Ishikawa (cell line): ENCODE results near the gene MARCHF11.

Experiments
- CEBPB ChIP-seq: IDR thresholded peaks from 2 replicates; pipeline ENCODE4 v1.6.1; 2012
- CREB1 ChIP-seq: IDR thresholded peaks from 2 replicates; pipeline ENCODE4 v1.6.1; 2012; ENCODE audit warnings: low read depth
- EGR1 ChIP-seq: IDR thresholded peaks from 2 replicates; pipeline ENCODE4 v1.6.1; 2012
- EP300 ChIP-seq: IDR thresholded peaks from 2 replicates; pipeline ENCODE4 v1.6.1; 2012; ENCODE audit warnings: borderline replicate concordance
- FOXM1 ChIP-seq: IDR thresholded peaks from 2 replicates; pipeline ENCODE4 v1.6.1; 2012; ENCODE audit warnings: low read depth, borderline replicate concordance
- NFIC ChIP-seq: IDR thresholded peaks from 2 replicates; pipeline ENCODE4 v1.6.1; 2012
- RAD21 ChIP-seq: IDR thresholded peaks from 2 replicates; pipeline ENCODE4 v1.6.1; 2012; ENCODE audit warnings: low read depth
- TAF1 ChIP-seq: IDR thresholded peaks from 2 replicates; pipeline ENCODE4 v1.6.1; 2012; ENCODE audit warnings: low read depth, mild to moderate bottlenecking
- TCF12 ChIP-seq: IDR thresholded peaks from 2 replicates; pipeline ENCODE4 v1.6.1; 2012; ENCODE audit warnings: low read depth
- TEAD4 ChIP-seq: IDR thresholded peaks from 2 replicates; pipeline ENCODE4 v1.6.1; 2012
- YY1 ChIP-seq: IDR thresholded peaks from 2 replicates; pipeline ENCODE4 v1.6.1; 2012; ENCODE audit warnings: low read depth
- ZBTB7A ChIP-seq: IDR thresholded peaks from 2 replicates; pipeline ENCODE4 v1.6.1; 2012; ENCODE audit warnings: low read depth
- TF ChIP-seq, protein P1 (sequence below): IDR thresholded peaks from 2 replicates; pipeline ENCODE4 v1.6.1; 2012
- TF ChIP-seq, protein P2 (sequence below): IDR thresholded peaks from 2 replicates; pipeline ENCODE4 v1.6.1; 2012; ENCODE audit warnings: low read depth, mild to moderate bottlenecking
- TF ChIP-seq, protein P3 (sequence below): IDR thresholded peaks from 2 replicates; pipeline ENCODE4 v1.6.1; 2012

The MARCHF11 gene

DNA sequence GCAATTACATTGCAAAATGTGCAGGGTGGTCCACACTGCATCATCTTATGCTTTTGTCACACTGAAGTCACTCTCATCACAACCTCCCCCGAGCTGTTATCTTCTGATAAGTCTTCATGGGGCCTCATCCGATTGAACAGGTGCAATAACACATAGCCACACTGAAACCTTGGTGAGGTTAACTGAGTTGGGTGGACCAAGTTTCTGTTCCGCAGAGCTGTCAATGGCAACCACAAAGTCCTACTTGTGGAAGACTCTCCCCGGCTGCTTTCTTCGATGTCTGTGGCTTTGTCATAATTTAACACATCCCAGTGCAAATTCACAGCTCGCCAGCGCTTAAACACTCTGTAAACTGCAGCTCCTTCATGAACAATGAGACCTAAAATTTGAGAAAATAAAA lies 112.2 kb downstream of the MARCHF11 start:
- TF ChIP-seq, protein P1, sequence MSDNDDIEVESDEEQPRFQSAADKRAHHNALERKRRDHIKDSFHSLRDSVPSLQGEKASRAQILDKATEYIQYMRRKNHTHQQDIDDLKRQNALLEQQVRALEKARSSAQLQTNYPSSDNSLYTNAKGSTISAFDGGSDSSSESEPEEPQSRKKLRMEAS: no peak
- TF ChIP-seq EP300: no peak
- TF ChIP-seq EGR1: no peak
- no peak for TF ChIP-seq TCF12
- TF ChIP-seq NFIC: no peak

DNA sequence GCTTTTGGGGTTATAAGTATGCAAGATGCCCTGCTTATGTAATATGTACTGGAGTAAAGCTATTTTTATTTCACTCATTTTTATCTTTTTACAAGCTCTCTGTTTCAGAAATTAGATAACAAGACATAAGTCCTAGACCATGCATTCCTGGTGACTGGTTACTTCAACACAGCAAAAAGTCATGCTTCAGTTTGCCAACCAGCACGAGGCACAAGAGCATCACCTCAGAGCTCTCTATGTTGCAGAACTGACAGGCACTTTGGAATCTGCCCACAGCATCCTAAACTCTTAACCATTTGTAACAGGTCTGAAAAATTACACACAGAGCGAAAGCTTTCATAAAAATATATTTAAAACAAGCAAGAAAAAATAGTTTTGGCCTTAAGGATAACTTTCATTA lies 112.8 kb downstream of the MARCHF11 start:
- TF ChIP-seq TAF1: no peak
- TF ChIP-seq RAD21: no peak
- TF ChIP-seq YY1: no peak
- no peak for TF ChIP-seq NFIC
- TF ChIP-seq EP300: no peak

DNA sequence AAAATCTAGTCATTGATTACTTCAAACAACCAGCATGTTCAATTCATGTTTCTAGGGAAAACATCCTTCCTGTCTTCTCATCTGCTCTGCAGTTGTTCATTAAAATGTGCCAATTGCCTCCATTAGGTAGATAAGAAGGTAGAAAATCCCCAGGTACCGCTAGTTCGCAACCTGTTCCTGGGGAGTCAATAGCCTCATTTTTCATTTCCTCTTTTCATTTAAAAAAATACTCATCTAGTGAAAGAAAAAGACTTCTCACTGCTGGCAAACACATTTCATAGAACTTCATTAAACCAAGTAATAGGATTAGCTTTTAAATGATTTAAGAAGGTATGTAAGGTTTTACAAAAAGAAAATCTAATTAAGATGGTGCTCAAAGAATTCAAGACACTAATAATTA lies 113.3 kb downstream of the MARCHF11 start:
- TF ChIP-seq CREB1 (no peak), EGR1 (no peak), NFIC (no peak), RAD21 (no peak), EP300 (no peak), TCF12 (no peak), TAF1 (no peak)
- TF ChIP-seq, protein P1: no peak

DNA sequence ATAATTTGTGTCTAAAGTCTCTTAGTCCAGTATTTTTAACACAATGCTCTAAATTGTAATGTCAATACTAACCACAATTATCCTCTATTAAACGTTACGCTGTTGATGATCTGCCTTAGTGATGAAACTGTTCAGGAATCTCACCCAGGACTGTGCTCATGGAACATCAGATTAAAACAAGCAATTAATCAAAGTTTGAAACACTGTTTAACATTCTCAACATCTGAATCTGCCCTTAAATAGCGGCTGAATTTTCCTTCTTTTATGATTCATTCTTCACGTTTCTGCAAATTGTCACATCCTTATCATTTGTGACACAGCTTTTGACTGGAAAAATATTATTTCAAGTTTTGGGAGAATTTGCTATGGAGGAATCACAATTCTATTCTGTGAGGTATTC lies 113.8 kb downstream of the MARCHF11 start:
- TF ChIP-seq TAF1: no peak
- TF ChIP-seq CREB1: no peak
- no peak for TF ChIP-seq YY1
- no peak for TF ChIP-seq FOXM1
- TF ChIP-seq, protein P2, sequence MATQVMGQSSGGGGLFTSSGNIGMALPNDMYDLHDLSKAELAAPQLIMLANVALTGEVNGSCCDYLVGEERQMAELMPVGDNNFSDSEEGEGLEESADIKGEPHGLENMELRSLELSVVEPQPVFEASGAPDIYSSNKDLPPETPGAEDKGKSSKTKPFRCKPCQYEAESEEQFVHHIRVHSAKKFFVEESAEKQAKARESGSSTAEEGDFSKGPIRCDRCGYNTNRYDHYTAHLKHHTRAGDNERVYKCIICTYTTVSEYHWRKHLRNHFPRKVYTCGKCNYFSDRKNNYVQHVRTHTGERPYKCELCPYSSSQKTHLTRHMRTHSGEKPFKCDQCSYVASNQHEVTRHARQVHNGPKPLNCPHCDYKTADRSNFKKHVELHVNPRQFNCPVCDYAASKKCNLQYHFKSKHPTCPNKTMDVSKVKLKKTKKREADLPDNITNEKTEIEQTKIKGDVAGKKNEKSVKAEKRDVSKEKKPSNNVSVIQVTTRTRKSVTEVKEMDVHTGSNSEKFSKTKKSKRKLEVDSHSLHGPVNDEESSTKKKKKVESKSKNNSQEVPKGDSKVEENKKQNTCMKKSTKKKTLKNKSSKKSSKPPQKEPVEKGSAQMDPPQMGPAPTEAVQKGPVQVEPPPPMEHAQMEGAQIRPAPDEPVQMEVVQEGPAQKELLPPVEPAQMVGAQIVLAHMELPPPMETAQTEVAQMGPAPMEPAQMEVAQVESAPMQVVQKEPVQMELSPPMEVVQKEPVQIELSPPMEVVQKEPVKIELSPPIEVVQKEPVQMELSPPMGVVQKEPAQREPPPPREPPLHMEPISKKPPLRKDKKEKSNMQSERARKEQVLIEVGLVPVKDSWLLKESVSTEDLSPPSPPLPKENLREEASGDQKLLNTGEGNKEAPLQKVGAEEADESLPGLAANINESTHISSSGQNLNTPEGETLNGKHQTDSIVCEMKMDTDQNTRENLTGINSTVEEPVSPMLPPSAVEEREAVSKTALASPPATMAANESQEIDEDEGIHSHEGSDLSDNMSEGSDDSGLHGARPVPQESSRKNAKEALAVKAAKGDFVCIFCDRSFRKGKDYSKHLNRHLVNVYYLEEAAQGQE: no peak

DNA sequence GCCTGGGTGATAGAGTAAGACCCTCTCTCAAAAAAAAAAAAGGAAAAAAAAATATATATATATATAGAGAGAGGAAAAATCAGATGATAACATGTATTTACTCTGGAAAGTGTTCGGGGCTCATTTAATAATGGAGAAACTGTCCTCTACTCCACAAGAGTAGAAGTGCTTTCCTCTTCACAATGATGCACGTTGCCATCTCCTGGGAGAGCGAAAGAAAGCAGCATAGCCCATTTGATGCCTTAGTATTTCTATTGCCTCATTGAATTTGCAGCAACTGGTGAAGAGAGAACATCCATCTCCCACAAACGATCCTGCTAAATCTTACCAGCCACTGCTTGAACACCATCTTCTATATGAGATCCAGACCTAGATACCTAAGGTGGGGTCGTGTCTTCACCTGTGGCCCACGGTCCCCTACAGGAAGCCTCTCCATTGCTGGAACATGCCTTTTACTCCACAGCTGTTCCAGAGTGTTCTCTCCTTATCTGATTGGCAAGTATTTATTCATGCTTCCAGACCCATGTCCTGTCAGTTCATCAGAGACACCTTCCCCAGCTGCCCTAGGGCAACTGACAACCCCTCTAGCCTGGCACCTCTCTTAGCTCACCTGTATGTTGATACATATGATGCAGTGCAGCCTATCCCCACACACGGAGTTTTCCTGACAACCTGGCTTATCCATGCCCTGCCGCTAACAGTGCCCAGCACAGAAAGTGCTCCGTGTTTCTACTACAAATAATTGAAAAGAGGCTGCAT lies 115.3 kb downstream of the MARCHF11 start:
- TF ChIP-seq FOXM1 (no peak), TCF12 (no peak), EP300 (no peak), YY1 (no peak), ZBTB7A (no peak), NFIC (no peak), EGR1 (no peak)

DNA sequence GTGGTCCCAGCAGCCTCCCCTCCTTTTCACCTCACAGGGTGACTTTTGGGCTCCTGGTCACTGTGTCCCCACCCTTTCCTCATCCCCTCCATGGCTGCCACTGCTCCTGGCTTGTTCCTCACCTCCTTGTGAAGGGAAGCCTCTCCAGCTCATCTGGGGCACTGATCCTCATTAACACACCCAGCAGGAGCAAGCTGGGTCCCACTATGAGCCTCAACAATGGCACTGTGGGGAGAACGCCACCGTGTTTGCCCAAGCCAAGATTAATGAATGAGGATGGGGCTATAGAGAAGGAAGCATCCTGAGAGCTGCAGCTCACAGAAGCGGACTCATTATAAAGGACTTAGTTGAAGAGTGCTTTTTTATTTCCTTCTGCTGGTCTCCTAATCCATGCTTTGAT lies 118.4 kb downstream of the MARCHF11 start:
- TF ChIP-seq CEBPB: no peak
- no peak for TF ChIP-seq ZBTB7A
- TF ChIP-seq TCF12: no peak
- TF ChIP-seq YY1: no peak
- TF ChIP-seq TEAD4: no peak
- TF ChIP-seq EGR1: no peak
- TF ChIP-seq, protein P3, sequence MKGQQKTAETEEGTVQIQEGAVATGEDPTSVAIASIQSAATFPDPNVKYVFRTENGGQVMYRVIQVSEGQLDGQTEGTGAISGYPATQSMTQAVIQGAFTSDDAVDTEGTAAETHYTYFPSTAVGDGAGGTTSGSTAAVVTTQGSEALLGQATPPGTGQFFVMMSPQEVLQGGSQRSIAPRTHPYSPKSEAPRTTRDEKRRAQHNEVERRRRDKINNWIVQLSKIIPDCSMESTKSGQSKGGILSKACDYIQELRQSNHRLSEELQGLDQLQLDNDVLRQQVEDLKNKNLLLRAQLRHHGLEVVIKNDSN: no peak
- TF ChIP-seq TAF1: no peak
- TF ChIP-seq, protein P1: no peak
- TF ChIP-seq EP300: no peak
- TF ChIP-seq NFIC: no peak

DNA sequence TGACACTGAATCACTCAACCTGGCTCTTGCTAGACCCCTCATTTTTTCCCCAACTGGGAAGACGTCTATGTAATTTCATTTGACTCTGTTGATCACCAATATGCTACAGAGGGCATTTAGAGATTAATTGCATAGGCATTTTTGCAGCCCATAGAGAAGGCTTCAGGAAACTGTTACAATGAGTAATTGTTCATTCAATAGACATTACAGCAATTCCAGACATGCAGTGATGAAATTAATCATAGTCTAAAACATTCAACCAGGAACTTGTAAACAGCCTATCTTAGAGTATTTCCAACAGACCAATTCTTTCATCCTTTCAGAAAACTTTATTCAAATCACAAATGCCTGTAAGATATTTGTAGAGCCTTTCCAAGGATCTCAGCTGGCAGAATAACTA lies 122.3 kb downstream of the MARCHF11 start:
- TF ChIP-seq, protein P1: no peak
- TF ChIP-seq YY1: no peak
- TF ChIP-seq NFIC: no peak

DNA sequence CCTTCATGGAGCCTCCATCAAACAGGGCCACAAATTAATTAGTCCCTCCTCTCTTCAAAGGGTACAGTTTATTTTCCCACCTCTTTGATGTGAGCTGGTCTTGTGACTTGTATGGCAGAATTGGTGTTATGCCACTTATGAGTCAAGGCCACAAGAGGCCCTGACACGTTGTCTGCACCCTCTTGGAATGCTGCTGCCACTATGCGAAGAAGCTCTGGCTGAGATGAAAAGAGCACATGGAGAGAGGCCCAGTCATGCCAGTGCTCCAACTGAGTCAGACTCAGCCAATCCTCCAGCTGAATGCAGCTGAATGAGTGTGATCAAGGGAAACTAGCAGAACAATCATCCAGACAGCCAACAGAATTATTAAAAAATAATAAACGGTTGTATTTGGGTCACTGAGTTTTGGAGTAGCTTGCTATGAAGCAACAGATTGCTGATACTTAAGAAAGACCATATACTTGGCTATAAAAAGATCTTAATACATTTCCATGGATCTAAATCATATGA lies 128.3 kb downstream of the MARCHF11 start:
- TF ChIP-seq, protein P2: no peak
